ENCODE results near the gene ICAM3. TPM values are rescaled to one million over a fixed set of nuclear protein-coding genes. Genes with fewer than 3 reads are reported as not detected.
"Not testable (repeated sequence)": the region's sequence is repeated elsewhere in the genome, so short reads cannot be mapped to it uniquely, and the experiment has no call there.

Gene ICAM3, protein sequence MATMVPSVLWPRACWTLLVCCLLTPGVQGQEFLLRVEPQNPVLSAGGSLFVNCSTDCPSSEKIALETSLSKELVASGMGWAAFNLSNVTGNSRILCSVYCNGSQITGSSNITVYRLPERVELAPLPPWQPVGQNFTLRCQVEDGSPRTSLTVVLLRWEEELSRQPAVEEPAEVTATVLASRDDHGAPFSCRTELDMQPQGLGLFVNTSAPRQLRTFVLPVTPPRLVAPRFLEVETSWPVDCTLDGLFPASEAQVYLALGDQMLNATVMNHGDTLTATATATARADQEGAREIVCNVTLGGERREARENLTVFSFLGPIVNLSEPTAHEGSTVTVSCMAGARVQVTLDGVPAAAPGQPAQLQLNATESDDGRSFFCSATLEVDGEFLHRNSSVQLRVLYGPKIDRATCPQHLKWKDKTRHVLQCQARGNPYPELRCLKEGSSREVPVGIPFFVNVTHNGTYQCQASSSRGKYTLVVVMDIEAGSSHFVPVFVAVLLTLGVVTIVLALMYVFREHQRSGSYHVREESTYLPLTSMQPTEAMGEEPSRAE
- 151 TPM for total RNA-seq

DNA sequence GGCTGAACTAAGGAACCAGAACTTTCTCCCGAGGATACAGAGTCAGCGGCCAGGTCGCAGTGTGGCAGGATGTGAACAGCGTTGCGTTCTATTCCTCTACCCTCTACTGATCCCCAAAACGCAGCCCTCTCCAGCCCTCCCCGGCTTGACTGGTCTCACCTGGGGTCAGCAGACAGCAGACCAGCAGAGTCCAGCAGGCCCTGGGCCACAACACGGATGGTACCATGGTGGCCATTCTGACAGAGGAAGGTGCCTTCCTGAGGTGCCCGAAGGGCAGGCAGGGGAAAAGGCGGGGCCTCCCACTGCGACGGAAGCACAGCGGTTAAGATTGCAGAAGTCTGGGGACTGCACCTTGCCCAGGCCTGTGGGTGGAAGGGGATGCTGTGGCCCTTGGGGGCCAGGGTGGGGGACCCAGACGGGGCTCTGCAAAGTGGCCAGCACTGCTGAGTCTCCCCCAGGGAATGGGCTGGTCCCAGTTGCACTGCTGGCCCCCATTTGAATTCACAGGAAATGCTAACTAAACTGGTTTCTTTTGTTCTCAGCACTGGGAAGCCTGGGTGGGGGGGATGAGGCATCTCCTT, at the start of gene ICAM3:
ICAM3 (minus strand) TSS at position 245 of the 581 bp plus-strand sequence; CDS start at position 235, 10 bp downstream.
- Histone ChIP-seq H3K9me3 (ENCODE audit: low read depth, low read length) (no peaks in the 10 kb centered on the region), H3K4me3 (ENCODE audit: low read length) (peak within 1 kb of the TSS; percentile 68), H3K4me1 (ENCODE audit: insufficient read depth, low read length) (peaks cover 53% of the 10 kb centered on the region), H3K27me3 (ENCODE audit: insufficient read depth, low read length) (no peaks in the 10 kb centered on the region)

DNA sequence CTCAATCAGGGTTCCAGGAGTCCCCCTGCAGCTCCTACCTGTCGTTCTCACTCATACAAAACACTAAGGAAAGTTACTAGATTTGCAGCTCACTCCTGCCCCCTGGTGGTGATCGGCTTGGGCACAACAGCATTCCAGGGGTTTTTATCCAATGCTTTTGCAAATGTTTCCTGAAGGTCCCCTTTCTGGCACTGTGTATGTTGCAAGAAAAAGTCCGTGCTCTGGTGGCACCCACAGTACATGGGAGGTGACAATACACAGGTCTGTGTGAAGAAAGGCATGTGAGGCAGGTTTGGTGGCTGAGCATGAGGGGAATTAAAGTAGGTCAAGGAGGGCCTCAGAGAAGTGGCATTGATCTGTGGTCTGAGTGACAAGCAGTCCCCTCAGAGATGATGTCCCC, 49.5 kb upstream of the ICAM3 start:
- no peak overlapping the region for H3K4me3 ChIP-seq (ENCODE audit: low read length)
- no peaks in the 10 kb centered on the region for H3K27me3 ChIP-seq (ENCODE audit: insufficient read depth, low read length)
- H3K4me1 ChIP-seq (ENCODE audit: insufficient read depth, low read length) = no peaks in the 10 kb centered on the region
- H3K9me3 ChIP-seq (ENCODE audit: low read depth, low read length) = no peaks in the 10 kb centered on the region

DNA sequence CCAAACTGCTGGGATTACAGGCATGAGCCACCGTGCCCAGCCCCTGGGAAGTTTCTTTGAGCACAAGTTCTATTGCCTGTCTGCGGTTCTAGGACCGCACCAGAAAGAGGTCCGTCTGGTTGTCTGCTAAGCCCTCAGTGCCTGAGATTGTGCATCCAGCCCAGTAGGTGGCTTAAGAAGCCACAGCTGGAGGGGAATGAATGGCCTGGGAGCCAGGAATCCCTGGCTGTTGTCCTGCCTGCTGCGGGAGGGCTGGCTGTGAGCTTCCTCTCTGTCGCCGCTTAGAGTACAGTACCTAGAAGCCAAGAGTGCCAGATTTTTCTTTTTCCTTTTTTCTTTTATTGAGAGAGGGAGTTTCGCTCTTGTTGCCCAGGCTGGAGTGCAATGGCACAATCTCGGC, 45.2 kb upstream of the ICAM3 start:
- H3K4me3 ChIP-seq (ENCODE audit: low read length) = no peak overlapping the region
- H3K9me3 ChIP-seq (ENCODE audit: low read depth, low read length) = no peaks in the 10 kb centered on the region
- H3K4me1 ChIP-seq (ENCODE audit: insufficient read depth, low read length) = peaks cover 22% of the 10 kb centered on the region
- H3K27me3 ChIP-seq (ENCODE audit: insufficient read depth, low read length) = no peaks in the 10 kb centered on the region

DNA sequence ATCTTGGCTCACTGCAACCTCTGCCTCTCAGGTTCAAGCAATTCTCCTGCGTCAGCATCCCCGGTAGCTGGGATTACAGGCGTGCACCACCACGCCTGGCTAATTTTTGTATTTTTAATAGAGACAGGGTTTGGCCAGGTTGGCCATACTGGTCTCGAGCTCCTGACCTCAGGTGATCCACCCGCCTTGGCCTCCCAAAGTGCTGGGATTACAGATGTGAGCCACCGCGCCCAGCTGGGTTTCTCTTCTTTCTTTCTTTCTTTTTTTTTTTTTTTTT, 43.7 kb upstream of the ICAM3 start:
- not testable (repeated sequence) for H3K27me3 ChIP-seq (ENCODE audit: insufficient read depth, low read length); H3K9me3 ChIP-seq (ENCODE audit: low read depth, low read length); H3K4me3 ChIP-seq (ENCODE audit: low read length)
- H3K4me1 ChIP-seq (ENCODE audit: insufficient read depth, low read length) = peaks cover 36% of the 10 kb centered on the region

DNA sequence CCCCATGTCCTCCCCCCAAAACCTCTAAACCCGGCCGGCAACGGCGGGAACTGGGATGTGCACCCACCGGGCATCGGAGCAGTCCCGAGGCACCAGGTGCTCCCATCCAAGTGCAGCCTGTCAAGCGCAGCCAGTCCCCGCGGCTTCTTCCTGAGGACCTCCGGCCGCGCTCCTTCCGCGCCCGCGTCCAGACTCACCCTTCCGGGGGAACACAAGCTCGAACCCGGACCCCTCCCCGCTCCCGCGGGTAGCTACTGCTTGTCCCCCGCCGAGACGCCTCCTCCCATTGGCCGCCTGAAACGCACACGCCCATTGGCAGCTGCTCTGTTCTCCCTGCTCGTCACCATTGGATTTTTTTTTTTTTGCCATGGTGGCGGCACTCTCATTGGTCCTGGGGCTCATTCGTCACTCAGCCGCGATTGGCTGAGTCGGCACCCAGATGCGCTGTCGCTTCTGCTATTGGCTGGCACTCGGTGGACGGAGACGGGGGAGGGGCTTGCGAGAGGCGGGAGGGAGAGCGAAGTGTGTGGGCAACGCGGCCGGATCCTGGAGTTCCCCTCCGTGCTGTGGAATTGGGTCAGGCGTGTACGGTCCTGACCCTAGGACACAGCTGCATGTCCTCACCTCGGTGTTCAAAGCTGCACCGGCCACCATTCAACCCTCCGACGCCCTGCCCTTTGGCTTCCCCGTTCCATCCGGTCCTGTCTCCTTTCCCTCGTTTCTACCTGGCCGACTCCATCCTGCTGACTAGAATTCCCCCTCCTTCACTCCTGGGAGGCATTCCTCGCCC, 41.1 kb upstream of the ICAM3 start, which contains the start of gene TYK2:
TYK2 (minus strand) TSS at position 260 of the 790 bp plus-strand sequence. CDS start 2,166 bp downstream, outside the sequence.
- Histone ChIP-seq H3K4me3 (ENCODE audit: low read length) (peak within 1 kb of the TSS; percentile 98), H3K4me1 (ENCODE audit: insufficient read depth, low read length) (peaks cover 37% of the 10 kb centered on the region), H3K9me3 (ENCODE audit: low read depth, low read length) (no peaks in the 10 kb centered on the region), H3K27me3 (ENCODE audit: insufficient read depth, low read length) (no peaks in the 10 kb centered on the region)

DNA sequence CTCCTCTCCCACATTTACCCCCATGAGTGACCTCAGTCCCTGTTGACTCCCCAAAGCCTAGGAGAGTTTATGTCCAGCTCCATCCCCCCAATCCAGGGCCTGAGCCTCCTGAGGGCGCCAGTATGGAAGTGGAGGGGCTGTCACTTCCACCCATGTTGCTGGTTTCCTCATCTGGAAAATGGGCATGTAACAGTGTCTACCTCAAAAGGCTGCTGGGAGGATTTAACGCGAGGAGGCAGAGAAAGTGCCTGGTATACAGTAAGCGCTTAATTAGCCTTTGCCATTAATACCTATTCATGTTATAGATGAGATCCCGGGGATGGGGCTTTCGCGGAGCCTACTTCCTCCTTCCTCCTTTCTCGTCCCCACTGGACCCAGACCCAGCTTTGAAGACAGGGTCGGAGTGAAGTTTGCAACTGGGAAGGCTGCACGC, 40.5 kb upstream of the ICAM3 start:
- H3K27me3 ChIP-seq (ENCODE audit: insufficient read depth, low read length) = no peaks in the 10 kb centered on the region
- peaks cover 43% of the 10 kb centered on the region for H3K4me1 ChIP-seq (ENCODE audit: insufficient read depth, low read length)
- peak overlapping the region; percentile 98 for H3K4me3 ChIP-seq (ENCODE audit: low read length)
- H3K9me3 ChIP-seq (ENCODE audit: low read depth, low read length) = no peaks in the 10 kb centered on the region

DNA sequence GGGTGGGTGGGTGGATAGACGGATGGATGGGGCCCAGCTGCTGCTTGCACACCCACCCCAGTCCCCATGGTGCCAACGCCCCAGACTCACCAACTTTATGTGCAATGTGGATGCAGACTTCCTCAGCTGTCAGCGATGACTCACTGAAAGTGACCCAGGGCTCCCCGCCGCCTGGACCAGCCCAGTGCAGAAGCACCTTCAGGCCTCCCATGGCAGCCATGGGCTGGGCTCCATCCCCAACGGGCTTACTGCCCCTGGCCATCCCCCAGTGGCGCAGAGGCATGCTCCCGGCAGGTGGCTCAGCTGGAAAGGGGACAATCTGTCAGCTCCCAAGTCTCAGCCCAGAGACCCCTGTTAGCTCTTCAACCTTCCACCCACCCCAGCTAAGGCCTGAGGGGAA, 38.7 kb upstream of the ICAM3 start:
- H3K4me1 ChIP-seq (ENCODE audit: insufficient read depth, low read length) = peaks cover 56% of the 10 kb centered on the region
- no peak overlapping the region for H3K4me3 ChIP-seq (ENCODE audit: low read length)
- H3K9me3 ChIP-seq (ENCODE audit: low read depth, low read length) = no peaks in the 10 kb centered on the region

DNA sequence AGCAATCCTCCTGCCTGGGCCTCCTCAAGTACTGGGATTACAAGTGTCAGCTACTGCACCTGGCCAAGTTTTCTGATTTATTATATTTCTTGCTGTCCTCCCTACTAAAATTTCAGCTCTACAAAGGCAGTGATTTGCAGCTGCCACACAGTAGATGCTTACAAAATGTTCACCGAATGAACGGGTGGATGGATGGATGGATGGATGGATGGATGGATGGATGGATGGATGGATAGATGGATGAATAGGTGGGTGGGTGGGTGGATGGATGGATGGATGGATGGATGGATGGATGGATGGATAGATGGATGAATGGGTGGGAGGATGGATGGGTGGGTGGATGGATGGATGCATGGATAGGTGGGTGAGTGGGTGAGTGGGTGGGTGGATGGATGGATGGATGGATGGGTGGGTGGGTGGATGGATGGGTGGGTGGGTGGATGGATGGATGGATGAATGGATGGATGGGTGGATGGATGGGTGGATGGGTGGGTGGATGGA, 37.8 kb upstream of the ICAM3 start:
- not testable (repeated sequence) for H3K9me3 ChIP-seq (ENCODE audit: low read depth, low read length); H3K27me3 ChIP-seq (ENCODE audit: insufficient read depth, low read length); H3K4me3 ChIP-seq (ENCODE audit: low read length)
- H3K4me1 ChIP-seq (ENCODE audit: insufficient read depth, low read length) = peaks cover 57% of the 10 kb centered on the region

More for the DNA sequence above, 38.7 kb upstream of the ICAM3 start:
- no peaks in the 10 kb centered on the region for H3K27me3 ChIP-seq (ENCODE audit: insufficient read depth, low read length)

DNA sequence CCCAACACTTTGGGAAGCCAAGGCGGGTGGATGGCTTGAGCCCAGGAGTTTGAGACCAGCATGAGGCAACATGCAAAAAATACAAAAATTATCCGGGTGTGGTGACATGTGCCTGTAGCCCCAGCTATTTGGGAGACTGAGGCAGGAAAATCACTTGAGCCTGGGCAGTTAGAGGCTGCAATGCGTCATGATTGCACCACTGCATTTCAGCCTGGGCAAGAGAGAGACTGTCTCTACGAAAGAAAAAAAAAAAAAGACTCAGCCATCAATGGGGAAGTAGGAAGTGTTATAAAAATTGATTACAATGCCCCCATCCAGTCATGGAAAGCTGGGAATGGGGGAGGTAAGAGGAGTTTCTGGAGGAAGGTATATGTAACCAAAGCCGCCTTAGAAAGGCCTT, 35.5 kb upstream of the ICAM3 start:
- Histone ChIP-seq H3K4me1 (ENCODE audit: insufficient read depth, low read length) (peaks cover 45% of the 10 kb centered on the region), H3K4me3 (ENCODE audit: low read length) (no peak overlapping the region), H3K9me3 (ENCODE audit: low read depth, low read length) (no peaks in the 10 kb centered on the region), H3K27me3 (ENCODE audit: insufficient read depth, low read length) (no peaks in the 10 kb centered on the region)

DNA sequence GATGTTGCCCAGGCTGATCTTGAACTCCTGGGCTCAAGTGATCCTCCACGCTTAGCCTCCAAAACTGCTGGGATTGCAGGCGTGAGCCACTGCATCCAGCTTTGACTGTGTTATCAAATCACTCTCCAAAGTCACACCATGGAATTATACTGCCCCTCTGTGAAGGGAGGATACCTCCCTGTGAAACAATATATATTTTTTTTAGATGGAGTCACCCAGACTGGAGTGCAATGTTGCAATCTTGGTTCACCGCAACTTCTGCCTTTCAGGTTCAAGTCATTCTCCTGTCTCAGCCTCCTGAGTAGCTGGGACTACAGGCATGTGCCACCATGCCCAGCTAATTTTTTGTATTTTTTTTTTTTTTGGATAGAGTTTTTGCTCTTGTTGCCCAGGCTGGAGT, 33.3 kb upstream of the ICAM3 start:
- H3K4me1 ChIP-seq (ENCODE audit: insufficient read depth, low read length) = peaks cover 28% of the 10 kb centered on the region
- H3K9me3 ChIP-seq (ENCODE audit: low read depth, low read length) = no peaks in the 10 kb centered on the region
- H3K4me3 ChIP-seq (ENCODE audit: low read length) = no peak overlapping the region
- no peaks in the 10 kb centered on the region for H3K27me3 ChIP-seq (ENCODE audit: insufficient read depth, low read length)

DNA sequence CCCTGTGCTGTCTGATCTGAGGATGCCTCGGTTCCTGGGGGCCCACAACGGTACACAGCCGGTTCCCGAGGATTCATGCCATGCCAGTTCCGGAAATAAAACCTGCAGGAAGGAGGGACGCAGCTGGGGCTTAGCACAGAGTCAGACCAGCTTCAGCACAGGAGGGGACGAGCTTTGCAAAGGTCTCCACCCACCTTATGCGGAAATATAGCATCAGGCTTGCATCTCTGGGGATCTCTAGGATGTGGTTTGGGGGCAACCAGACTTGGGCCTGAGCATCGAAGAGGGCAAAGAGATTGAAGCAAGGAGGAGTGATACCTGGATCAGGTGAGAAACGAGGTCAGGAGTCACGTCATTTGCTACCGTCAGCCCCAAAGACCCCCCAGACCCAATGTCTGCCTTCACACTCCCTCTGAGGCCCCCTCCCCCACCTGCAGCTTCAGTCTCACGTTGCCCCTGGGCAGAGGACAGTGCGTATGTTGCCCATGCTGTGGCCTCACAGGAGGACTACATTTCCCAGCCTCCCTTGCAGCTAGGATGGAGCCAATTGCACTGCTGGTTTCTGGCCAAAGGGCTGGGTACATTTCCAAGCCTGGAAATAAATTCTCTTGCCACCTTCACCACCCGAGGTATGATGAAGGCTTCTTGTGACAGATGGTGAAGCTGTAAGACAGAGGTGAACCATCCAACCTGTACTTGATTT, 28.8 kb upstream of the ICAM3 start:
- H3K9me3 ChIP-seq (ENCODE audit: low read depth, low read length) = no peaks in the 10 kb centered on the region
- peaks cover 9% of the 10 kb centered on the region for H3K4me1 ChIP-seq (ENCODE audit: insufficient read depth, low read length)
- H3K4me3 ChIP-seq (ENCODE audit: low read length) = no peak overlapping the region
- no peaks in the 10 kb centered on the region for H3K27me3 ChIP-seq (ENCODE audit: insufficient read depth, low read length)

DNA sequence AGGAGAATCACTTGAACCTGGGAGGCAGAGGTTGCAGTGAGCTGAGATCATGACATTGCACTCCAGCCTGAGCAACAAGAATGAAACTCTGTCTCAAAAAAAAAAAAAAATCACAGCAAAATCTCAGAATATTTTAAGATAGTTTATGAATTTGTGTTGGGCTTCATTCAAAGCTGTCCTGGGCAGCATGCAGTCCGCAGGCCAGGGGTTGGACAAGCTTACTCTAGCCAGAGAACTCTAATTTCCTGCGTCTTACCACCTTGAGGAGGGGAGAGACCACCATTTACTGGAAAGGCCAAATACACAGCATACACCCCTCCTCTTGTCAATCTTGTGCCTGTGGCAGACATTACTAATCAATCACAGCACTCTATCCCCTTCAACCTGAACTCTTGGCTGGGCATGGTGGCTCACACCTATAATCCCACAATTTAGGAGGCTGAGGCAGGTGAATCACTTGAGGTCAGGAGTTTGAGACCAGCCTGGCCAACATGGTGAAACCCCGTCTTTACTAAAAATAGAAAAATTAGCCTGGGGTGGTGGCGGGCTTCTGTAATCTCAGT, 27.6 kb upstream of the ICAM3 start:
- H3K27me3 ChIP-seq (ENCODE audit: insufficient read depth, low read length); H3K4me3 ChIP-seq (ENCODE audit: low read length); H3K4me1 ChIP-seq (ENCODE audit: insufficient read depth, low read length); H3K9me3 ChIP-seq (ENCODE audit: low read depth, low read length): not testable (repeated sequence)

DNA sequence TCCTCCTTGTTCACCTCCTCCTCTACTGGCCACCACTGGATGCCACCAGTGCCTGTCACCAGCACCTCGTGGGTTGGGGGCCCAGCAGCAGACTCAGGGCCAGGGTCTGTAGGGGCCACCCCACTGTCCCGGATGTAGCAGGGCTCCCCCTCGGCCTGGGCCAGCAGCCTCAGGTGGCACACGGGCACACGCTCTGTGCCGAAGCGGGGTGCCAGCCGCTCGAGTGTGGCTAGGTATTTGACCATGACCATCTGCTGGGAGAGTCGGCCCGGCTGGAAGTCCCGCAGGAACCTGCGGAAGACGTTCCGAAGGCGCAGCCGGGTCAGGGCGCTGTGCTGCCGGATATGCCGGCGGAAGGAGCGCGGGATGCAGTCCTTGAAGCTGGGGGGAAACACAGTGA, 26.1 kb upstream of the ICAM3 start:
- H3K27me3 ChIP-seq (ENCODE audit: insufficient read depth, low read length) = no peaks in the 10 kb centered on the region
- H3K4me3 ChIP-seq (ENCODE audit: low read length) = no peak overlapping the region
- H3K4me1 ChIP-seq (ENCODE audit: insufficient read depth, low read length) = no peaks in the 10 kb centered on the region
- H3K9me3 ChIP-seq (ENCODE audit: low read depth, low read length) = no peaks in the 10 kb centered on the region

DNA sequence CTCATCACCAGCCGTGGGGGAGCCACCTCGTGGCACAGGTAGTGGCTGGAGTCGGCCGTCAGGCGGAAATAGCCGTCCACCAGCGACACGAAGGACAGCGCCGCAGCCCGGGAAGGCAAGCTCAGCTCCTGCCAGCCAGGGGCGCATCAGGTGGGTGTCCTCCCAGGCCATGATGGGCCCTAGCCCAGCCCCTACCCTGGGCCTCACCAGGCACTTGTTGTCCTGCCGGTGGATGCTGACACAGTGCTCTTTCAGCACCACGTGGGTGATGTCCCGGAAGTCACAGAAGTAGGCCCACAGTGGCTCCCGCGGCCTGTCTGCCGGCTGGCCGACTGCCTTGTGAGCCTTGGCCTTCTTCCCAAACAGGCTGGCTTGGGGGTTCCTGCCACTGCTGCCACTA, 25.2 kb upstream of the ICAM3 start:
- Histone ChIP-seq H3K27me3 (ENCODE audit: insufficient read depth, low read length) (no peaks in the 10 kb centered on the region), H3K4me1 (ENCODE audit: insufficient read depth, low read length) (no peaks in the 10 kb centered on the region), H3K4me3 (ENCODE audit: low read length) (no peak overlapping the region), H3K9me3 (ENCODE audit: low read depth, low read length) (no peaks in the 10 kb centered on the region)
